GM18907 (cell line): ENCODE results near the gene PNMA1.
"Not testable (repeated sequence)": the region's sequence is repeated elsewhere in the genome, so short reads cannot be mapped to it uniquely, and the experiment has no call there.

ENCODE experiments used
- ATAC-seq: cut with Tn5 transposase; IDR thresholded peaks from one replicate; pipeline ENCODE4 v1.9.1; 2021; ENCODE audit warnings: mild to moderate bottlenecking, moderate library complexity; ENCODE audit not compliant: unreplicated experiment

Gene PNMA1

GRCh38 chr14:73718418-73719251 lies 4.5 kb upstream of the PNMA1 start:
- ATAC-seq = no peak

- ATAC-seq = no peak
Observed at GRCh38 chr14:73717711-73718417, 3.7 kb upstream of the PNMA1 start.

GRCh38 chr14:73717266-73717665 lies 3.1 kb upstream of the PNMA1 start:
- no peak for ATAC-seq

- no peak for ATAC-seq
Observed at GRCh38 chr14:73715707-73716106, 1.5 kb upstream of the PNMA1 start.

GRCh38 chr14:73714656-73715081 lies 485 bp upstream of the PNMA1 start:
- no peak for ATAC-seq

- peak; percentile 6 for ATAC-seq
Observed at GRCh38 chr14:73713206-73713802, 880 bp downstream of the PNMA1 start.

GRCh38 chr14:73712540-73713180 lies 1.5 kb downstream of the PNMA1 start:
- ATAC-seq = peak; percentile 38

GRCh38 chr14:73712071-73712506 lies 2.1 kb downstream of the PNMA1 start:
- ATAC-seq = no peak

GRCh38 chr14:73710737-73711136 lies 3.4 kb downstream of the PNMA1 start:
- no peak for ATAC-seq

- ATAC-seq = no peak
Observed at GRCh38 chr14:73709904-73710469, 4.2 kb downstream of the PNMA1 start.

- not testable (repeated sequence) for ATAC-seq
Observed at GRCh38 chr14:73708076-73708475, 6.1 kb downstream of the PNMA1 start.

GRCh38 chr14:73700325-73700724 lies 13.9 kb downstream of the PNMA1 start:
- no peak for ATAC-seq

- peak; percentile 74 for ATAC-seq
Observed at GRCh38 chr14:73696466-73697400, 17.5 kb downstream of the PNMA1 start.

GRCh38 chr14:73695997-73696396 lies 18.2 kb downstream of the PNMA1 start:
- ATAC-seq = peak; percentile 65

- no peak for ATAC-seq
Observed at GRCh38 chr14:73695082-73695481, 19.1 kb downstream of the PNMA1 start.

- ATAC-seq = no peak
Observed at GRCh38 chr14:73694083-73694482, 20.1 kb downstream of the PNMA1 start.

- no peak for ATAC-seq
Observed at GRCh38 chr14:73686901-73687300, 27.3 kb downstream of the PNMA1 start.

GRCh38 chr14:73685328-73685727 lies 28.9 kb downstream of the PNMA1 start:
- no peak for ATAC-seq

GRCh38 chr14:73684627-73685026 lies 29.6 kb downstream of the PNMA1 start:
- ATAC-seq = no peak

GRCh38 chr14:73680821-73681220 lies 33.4 kb downstream of the PNMA1 start:
- ATAC-seq = no peak
